ENCODE results near the gene BCL2L14.

Gene BCL2L14

GRCh38 chr12:12056951-12057350 lies 13.8 kb upstream of the BCL2L14 start:
- DNase-seq: no peak

GRCh38 chr12:12064596-12064995 lies 6.1 kb upstream of the BCL2L14 start:
- DNase-seq: no peak

DNA sequence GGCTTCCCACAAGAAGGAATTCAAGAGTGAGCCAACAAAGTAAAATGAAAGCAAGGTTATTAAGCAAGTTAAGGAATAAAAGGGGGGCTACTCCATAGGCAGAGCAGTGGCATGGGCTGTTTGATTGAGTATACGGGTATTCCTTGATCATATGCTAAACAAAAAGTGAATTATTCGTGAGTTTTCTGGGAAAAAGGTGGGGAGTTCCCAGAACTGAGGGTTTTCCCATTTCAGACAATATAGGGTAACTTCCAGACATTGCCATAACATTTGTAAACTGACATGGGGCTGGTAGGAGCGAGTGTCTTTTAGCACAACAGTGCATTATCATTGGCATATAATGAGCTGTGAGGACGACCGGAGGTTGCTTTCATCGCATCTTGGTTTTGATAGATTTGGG lies 2.0 kb upstream of the BCL2L14 start:
- no peak for DNase-seq

DNA sequence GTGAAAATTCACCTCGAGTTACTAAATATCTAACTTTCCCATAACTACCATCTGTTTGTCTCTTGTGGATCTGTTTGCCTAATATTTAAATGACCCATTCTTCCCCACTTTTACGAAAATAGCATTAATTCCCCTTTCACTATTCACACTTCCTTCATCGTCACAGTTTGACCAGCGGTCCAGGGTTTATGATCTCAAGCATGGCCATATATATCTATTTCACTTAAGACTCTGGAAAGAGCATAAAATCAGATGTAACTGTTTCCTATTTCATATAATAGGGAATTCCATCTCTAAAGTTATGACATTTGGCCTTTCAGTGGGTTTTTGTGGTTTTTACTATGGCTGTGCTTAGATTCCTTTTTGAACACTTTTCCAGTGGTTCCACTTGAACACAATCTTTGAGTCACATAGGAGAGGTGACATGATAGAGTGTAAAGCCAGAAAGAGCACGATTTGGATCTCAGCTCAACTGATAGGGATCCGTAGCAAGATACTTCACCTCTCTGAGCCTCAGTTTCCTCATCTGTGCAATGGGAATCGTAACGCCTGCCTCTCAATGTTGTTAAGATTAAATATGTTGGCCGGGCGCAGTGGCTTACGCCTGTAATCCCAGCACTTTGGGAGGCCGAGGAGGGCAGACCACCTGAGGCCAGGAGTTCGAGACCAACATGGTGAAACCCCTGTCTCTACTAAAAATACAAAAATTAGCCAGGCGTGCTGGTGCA lies 754 bp upstream of the BCL2L14 start:
- no peak for DNase-seq

DNA sequence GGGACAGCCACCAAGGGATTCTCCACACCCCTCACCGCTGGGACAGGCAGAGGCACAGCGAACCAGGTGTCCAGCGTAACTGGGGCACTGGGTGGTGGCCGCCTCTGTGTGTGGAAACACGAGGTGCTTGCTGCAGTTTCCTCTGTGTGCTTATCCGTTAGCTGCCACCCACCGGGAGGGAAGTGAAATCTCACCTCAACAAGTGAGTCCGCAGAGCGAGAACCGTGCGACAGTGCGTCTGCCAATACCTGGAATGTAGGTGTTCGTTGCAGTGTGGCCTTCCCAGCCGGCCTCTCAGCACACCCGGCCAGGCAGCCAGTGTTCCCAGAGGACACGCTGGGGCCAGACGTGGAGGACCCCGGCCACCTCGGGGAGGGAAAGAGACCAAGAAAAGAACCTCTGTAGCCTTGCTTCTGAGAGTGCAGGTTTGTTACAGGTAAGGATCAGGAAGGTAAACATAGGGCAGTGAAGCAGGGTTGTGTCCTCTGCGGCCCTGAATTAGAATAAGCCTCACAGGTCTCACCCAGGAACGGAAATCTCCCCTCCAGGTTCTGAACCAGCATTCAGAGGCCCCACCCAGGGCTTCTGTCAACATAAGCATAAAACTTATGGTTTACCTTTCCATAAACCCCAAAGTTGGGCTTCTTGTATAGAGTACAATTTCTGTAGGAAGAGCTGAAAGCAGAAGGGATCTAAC lies 1.5 kb downstream of the BCL2L14 start:
- peak; percentile 9 to 20 for DNase-seq

GRCh38 chr12:12079291-12079690 lies 8.6 kb downstream of the BCL2L14 start:
- no peak for DNase-seq

GRCh38 chr12:12081836-12082497 lies 11.2 kb downstream of the BCL2L14 start:
- DNase-seq: no peak

DNA sequence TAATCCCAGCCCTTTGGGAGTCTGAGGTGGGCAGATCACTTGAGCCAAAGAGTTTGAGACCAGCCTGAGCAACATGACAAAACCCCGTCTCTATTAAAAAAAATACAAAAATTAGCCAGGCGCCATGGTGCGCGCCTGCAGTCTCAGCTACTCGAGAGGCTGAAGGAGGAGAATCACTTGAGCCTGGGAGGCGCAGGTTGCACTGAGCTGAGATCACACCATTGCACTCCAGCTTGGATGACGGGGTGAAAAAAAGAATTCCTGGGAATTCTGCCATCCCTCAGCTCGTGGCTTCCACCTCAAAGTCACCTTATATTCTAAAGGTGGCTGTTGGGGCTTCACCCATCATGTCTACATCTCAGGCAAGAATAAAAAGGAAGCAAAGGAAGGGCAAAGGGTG lies 12.9 kb downstream of the BCL2L14 start:
- no peak for DNase-seq

DNA sequence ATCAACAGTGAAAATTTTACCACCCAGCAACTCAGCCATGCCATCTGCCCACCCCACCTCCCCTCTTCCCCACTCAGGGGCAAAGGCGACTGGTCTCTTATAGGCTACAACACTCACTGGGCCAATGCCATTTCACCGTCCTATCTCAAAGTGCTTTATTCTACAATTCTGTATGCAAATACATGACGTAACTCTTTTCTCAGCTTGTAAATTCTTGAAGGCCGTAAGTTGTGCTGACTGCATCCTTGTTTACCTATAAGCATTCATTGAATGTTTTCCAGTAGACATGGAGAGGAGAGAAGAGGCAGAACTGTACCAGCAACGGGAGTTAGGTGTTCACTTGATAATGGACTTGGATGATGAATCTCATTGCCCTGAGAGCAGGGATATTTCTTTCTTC lies 15.6 kb downstream of the BCL2L14 start:
- DNase-seq: no peak

GRCh38 chr12:12086973-12087692 lies 16.4 kb downstream of the BCL2L14 start:
- DNase-seq: no peak

- DNase-seq: no peak
Measured at GRCh38 chr12:12087693-12088034, 16.9 kb downstream of the BCL2L14 start.

GRCh38 chr12:12088147-12088546 lies 17.4 kb downstream of the BCL2L14 start:
- DNase-seq: no peak

- no peak for DNase-seq
Measured at GRCh38 chr12:12088761-12089160, 18.0 kb downstream of the BCL2L14 start.

- no peak for DNase-seq
Measured at GRCh38 chr12:12091071-12091470, 20.3 kb downstream of the BCL2L14 start.

- DNase-seq: no peak
Measured at GRCh38 chr12:12091977-12092663, 21.4 kb downstream of the BCL2L14 start.

DNA sequence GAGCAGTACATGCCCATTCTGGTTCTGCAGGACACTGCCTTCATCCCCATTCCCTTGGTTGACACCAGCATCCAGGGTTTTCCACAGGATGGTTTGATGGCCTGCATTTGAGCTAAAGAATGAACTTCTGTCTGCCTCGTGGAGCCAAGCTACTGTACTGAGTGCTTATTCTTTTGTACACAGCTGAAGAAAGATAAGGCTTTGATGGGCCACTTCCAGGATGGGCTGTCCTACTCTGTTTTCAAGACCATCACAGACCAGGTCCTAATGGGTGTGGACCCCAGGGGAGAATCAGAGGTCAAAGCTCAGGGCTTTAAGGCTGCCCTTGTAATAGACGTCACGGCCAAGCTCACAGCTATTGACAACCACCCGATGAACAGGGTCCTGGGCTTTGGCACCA lies 23.7 kb downstream of the BCL2L14 start:
- DNase-seq: no peak

DNA sequence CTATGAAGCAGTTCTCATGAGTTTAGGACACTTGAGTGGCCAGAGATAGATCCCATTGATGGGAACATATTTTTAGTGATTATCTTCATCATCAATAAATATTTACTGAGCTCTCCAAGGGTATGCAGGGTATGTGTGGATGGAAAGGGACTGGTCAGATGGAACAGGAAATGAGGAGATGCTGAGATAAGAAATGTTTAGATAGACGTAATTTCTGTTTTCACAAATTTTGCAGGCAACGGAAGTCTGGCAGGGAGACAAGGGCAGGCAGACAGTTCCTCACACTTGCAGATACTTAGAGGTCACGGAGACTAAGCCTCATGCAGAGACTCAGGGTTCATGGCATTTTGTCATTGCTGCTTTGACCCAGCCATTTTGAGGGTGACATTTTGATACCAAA lies 24.3 kb downstream of the BCL2L14 start:
- DNase-seq: no peak

- no peak for DNase-seq
Measured at GRCh38 chr12:12097891-12098690, 27.4 kb downstream of the BCL2L14 start.

GRCh38 chr12:12098691-12099015 lies 27.9 kb downstream of the BCL2L14 start:
- DNase-seq: no peak

DNA sequence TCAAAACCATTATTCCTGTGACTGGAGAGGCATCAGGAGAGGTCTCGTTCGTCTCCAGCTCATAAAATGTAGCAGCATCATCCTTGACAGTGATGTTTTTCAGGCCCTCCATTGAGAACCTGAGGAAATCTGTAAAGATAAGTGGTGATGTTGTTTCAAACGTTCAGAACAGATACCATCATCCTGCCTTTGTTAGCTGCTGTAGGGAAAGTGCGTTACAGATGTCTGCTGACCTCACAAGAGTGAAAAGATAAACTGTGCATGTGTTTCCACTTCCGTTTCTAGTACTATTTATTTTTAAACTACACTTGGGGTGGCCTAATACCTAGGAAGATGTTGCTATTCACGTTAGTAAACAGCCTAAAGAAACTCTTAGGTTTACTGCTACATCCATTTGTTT lies 28.4 kb downstream of the BCL2L14 start:
- DNase-seq: no peak

DNA sequence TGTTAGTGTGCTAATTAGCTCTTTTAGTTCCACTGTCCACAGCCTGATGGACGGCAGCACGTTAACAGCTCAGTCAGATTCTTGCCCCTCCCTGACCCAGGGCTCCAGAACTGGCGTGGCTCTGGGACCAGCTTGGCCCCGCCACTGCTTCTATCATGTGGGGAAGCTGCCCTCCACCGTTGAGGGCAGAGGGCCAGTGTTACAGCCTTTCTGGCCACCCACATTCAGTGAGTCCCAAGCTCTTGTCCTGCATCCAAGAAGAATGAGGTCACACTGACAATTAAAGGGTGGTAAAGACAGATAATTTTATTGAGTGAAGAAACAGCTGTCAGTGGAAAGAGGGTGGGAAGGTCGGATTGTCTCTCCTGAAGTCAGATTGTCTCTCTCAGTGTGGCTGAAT lies 36.9 kb downstream of the BCL2L14 start:
- no peak for DNase-seq

DNA sequence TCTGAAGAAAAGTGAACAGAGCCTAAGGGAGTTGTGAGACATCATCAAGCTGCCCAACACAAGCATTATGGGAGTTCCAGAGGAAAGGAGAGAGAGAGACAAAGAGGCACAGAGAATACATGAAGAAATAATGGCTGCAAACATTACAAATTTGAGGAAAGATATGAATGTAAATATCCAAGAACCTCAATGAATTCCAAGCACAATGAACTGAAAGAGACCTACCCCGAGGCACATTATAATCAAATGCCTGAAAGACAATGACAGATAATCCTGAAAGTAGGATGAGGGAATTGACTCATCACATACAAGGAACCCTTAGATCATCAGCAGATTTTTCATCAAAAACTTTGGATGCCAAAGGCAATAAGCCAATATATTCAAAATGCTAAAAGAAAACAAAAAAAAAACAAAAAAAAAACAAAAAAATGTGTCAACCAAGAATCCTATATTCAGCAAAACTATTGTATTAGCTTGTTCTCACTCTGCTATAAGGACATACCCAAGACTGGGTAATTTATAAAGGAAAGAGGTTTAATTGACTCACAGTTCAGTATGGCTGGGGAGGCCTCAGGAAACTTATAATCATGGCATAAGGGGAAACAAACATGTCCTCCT lies 37.8 kb downstream of the BCL2L14 start:
- DNase-seq: no peak
